ENCODE data around the gene LPP.

LPP gene

DNA sequence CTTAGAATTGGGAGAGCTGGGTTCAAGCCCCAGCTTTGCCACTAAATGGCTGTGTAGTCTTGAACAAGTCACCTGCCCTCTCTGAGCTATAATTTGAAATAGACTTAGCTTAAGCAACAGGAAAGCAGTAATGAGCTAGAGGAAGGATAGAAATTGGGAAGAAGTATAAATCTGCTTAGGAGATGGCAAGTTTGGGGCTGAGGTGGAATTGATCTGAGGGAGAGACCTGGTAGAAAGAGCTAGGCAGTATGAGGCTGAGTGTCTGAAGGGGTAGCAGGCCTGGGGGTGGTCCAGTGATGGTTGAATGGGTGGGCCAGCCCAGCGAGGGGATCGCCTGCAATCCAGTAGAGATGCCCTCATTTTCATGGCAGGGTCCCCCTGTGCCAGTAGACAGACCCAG lies 22.9 kb downstream of the LPP start:
- H3K4me1 ChIP-seq (ENCODE audit: control insufficient read depth, insufficient read depth, low read length, poor library complexity, severe bottlenecking), result peaks cover 3% of the 10 kb centered on the region
- no peak overlapping the region for H3K27ac ChIP-seq (ENCODE audit: insufficient read depth, low read length, poor library complexity, severe bottlenecking)
- H3K9me3 ChIP-seq (ENCODE audit: control insufficient read depth, low read length), result no peaks in the 10 kb centered on the region
- DNase-seq, result no peak
- no peaks in the 10 kb centered on the region for H3K36me3 ChIP-seq (ENCODE audit: control insufficient read depth, insufficient read depth, low read length)
- H3K27me3 ChIP-seq (replicated peaks; ENCODE audit: control insufficient read depth, insufficient read depth, low read length, poor library complexity, severe bottlenecking), result no peaks in the 10 kb centered on the region
- H3K4me3 ChIP-seq (ENCODE audit: insufficient read depth, low read depth, low read length, poor library complexity, severe bottlenecking), result no peak overlapping the region

GRCh38 chr3:188177721-188178120 lies 23.8 kb downstream of the LPP start:
- peaks cover 3% of the 10 kb centered on the region for H3K4me1 ChIP-seq (ENCODE audit: control insufficient read depth, insufficient read depth, low read length, poor library complexity, severe bottlenecking)
- no peak overlapping the region for H3K27ac ChIP-seq (ENCODE audit: insufficient read depth, low read length, poor library complexity, severe bottlenecking)
- H3K9me3 ChIP-seq (ENCODE audit: control insufficient read depth, low read length), result no peaks in the 10 kb centered on the region
- H3K27me3 ChIP-seq (replicated peaks; ENCODE audit: control insufficient read depth, insufficient read depth, low read length, poor library complexity, severe bottlenecking), result no peaks in the 10 kb centered on the region
- peaks cover 3% of the 10 kb centered on the region for H3K36me3 ChIP-seq (ENCODE audit: control insufficient read depth, insufficient read depth, low read length)
- DNase-seq, result no peak
- no peak overlapping the region for H3K4me3 ChIP-seq (ENCODE audit: insufficient read depth, low read depth, low read length, poor library complexity, severe bottlenecking)

DNA sequence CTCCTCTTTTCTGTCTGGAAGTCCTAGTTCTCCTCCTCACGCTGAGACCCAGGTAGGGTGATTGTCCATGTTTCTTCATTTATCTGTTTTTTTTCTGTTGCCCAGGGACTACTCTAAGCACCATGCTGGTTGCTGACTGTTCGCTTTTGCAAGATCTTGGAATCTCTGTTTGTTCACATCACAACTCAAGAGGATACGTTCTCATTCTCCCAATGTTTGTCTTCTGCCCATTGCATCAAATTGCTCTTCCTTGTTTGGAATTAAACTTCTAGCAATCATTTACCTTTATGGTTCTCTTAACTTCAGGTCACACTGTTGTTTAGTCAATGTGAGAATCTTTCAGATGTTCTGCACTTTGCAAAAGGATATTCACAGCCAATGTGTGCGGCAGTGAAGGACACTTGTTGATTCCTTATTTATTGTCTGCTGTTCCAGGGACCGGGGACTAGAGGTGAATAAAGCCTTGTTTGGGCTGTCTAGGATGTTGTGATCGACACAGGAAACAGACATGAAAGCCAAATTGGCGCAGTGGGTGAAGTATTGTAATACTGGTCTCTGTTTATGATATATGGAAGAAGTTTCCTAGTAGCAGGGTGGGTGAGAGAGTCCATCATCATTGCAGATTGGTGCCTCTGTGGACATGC lies 24.5 kb downstream of the LPP start:
- no peaks in the 10 kb centered on the region for H3K27me3 ChIP-seq (replicated peaks; ENCODE audit: control insufficient read depth, insufficient read depth, low read length, poor library complexity, severe bottlenecking)
- H3K9me3 ChIP-seq (ENCODE audit: control insufficient read depth, low read length), result no peaks in the 10 kb centered on the region
- H3K36me3 ChIP-seq (ENCODE audit: control insufficient read depth, insufficient read depth, low read length), result peaks cover 3% of the 10 kb centered on the region
- DNase-seq, result no peak
- H3K4me3 ChIP-seq (ENCODE audit: insufficient read depth, low read depth, low read length, poor library complexity, severe bottlenecking), result no peak overlapping the region
- H3K27ac ChIP-seq (ENCODE audit: insufficient read depth, low read length, poor library complexity, severe bottlenecking), result no peak overlapping the region
- H3K4me1 ChIP-seq (ENCODE audit: control insufficient read depth, insufficient read depth, low read length, poor library complexity, severe bottlenecking), result peaks cover 3% of the 10 kb centered on the region

GRCh38 chr3:188179006-188179966 lies 25.3 kb downstream of the LPP start:
- peaks cover 3% of the 10 kb centered on the region for H3K4me1 ChIP-seq (ENCODE audit: control insufficient read depth, insufficient read depth, low read length, poor library complexity, severe bottlenecking)
- no peak for DNase-seq
- no peak overlapping the region for H3K4me3 ChIP-seq (ENCODE audit: insufficient read depth, low read depth, low read length, poor library complexity, severe bottlenecking)
- no peaks in the 10 kb centered on the region for H3K27me3 ChIP-seq (replicated peaks; ENCODE audit: control insufficient read depth, insufficient read depth, low read length, poor library complexity, severe bottlenecking)
- H3K27ac ChIP-seq (ENCODE audit: insufficient read depth, low read length, poor library complexity, severe bottlenecking), result no peak overlapping the region
- peaks cover 3% of the 10 kb centered on the region for H3K36me3 ChIP-seq (ENCODE audit: control insufficient read depth, insufficient read depth, low read length)
- H3K9me3 ChIP-seq (ENCODE audit: control insufficient read depth, low read length), result no peaks in the 10 kb centered on the region

DNA sequence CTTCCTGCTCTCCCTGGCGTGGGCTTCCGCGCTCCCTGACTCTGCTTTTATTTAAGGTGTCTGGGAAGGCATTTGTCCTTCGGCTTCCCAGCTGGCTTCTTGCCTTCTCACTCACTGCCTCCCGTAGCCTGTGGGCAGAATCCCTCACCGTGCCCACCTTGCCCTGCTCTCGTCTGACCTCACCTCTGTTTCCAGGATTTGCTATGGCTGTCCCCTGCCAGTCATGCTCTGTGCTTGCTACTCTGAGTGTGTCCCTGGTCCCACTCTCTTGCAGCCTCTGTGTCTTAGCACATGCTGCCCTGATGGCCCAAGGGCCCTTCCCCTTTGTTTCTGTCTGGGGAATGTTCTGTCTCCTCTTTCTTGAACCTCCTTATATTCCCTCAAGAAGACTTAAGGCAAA lies 26.2 kb downstream of the LPP start:
- Histone ChIP-seq H3K27ac (ENCODE audit: insufficient read depth, low read length, poor library complexity, severe bottlenecking) (no peak overlapping the region), H3K36me3 (ENCODE audit: control insufficient read depth, insufficient read depth, low read length) (peaks cover 3% of the 10 kb centered on the region), H3K4me3 (ENCODE audit: insufficient read depth, low read depth, low read length, poor library complexity, severe bottlenecking) (no peak overlapping the region), H3K4me1 (ENCODE audit: control insufficient read depth, insufficient read depth, low read length, poor library complexity, severe bottlenecking) (peaks cover 1% of the 10 kb centered on the region), H3K27me3 (replicated peaks; ENCODE audit: control insufficient read depth, insufficient read depth, low read length, poor library complexity, severe bottlenecking) (no peaks in the 10 kb centered on the region), H3K9me3 (ENCODE audit: control insufficient read depth, low read length) (no peaks in the 10 kb centered on the region)
- no peak for DNase-seq

DNA sequence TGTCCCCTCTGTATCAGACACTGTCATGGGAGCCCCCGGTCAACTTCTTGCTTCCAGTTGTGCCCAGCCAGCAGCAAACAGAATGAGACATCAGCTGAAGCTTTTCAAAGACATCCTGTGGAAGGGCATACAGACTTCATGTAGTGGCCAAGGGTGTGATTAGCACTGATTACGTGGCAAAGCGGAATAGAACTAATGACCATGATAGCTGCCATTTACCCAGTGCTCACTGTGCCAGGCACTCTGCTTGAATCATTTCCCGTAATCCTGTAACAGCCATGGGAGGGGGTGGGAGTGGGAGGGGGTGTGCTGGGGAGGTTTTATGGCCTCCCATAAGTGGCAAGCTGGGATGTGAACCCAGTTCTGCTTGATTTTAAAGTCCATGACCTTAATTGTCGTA lies 29.5 kb downstream of the LPP start:
- DNase-seq, result no peak
- Histone ChIP-seq H3K9me3 (ENCODE audit: control insufficient read depth, low read length) (no peaks in the 10 kb centered on the region), H3K4me1 (ENCODE audit: control insufficient read depth, insufficient read depth, low read length, poor library complexity, severe bottlenecking) (no peaks in the 10 kb centered on the region), H3K27me3 (replicated peaks; ENCODE audit: control insufficient read depth, insufficient read depth, low read length, poor library complexity, severe bottlenecking) (no peaks in the 10 kb centered on the region), H3K4me3 (ENCODE audit: insufficient read depth, low read depth, low read length, poor library complexity, severe bottlenecking) (no peak overlapping the region), H3K36me3 (ENCODE audit: control insufficient read depth, insufficient read depth, low read length) (peaks cover 3% of the 10 kb centered on the region), H3K27ac (ENCODE audit: insufficient read depth, low read length, poor library complexity, severe bottlenecking) (no peak overlapping the region)

GRCh38 chr3:188184160-188184559 lies 30.2 kb downstream of the LPP start:
- no peak for DNase-seq
- no peak overlapping the region for H3K27ac ChIP-seq (ENCODE audit: insufficient read depth, low read length, poor library complexity, severe bottlenecking)
- H3K9me3 ChIP-seq (ENCODE audit: control insufficient read depth, low read length), result no peaks in the 10 kb centered on the region
- peaks cover 3% of the 10 kb centered on the region for H3K36me3 ChIP-seq (ENCODE audit: control insufficient read depth, insufficient read depth, low read length)
- H3K27me3 ChIP-seq (replicated peaks; ENCODE audit: control insufficient read depth, insufficient read depth, low read length, poor library complexity, severe bottlenecking), result no peaks in the 10 kb centered on the region
- H3K4me1 ChIP-seq (ENCODE audit: control insufficient read depth, insufficient read depth, low read length, poor library complexity, severe bottlenecking), result no peaks in the 10 kb centered on the region
- no peak overlapping the region for H3K4me3 ChIP-seq (ENCODE audit: insufficient read depth, low read depth, low read length, poor library complexity, severe bottlenecking)

DNA sequence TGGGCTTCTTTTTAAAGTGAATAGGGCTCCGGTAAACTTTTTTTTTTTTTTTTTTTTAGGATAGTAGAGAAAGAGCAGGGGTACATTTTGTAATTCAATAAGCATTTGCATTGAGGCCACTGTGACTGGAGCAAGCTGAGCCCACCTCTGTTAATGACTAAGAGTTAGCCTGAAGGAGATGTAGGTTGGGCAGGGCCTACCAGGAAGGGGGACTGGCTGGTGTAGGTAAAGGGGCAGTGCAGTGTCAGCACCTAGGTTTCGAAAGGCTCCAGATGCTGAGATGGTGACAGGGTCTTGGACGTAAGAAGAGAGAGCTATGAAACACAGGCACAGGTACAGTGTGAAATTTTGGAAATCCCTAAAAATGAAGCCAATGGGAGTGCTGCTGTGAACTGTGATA lies 30.7 kb downstream of the LPP start:
- no peak for DNase-seq
- Histone ChIP-seq H3K4me1 (ENCODE audit: control insufficient read depth, insufficient read depth, low read length, poor library complexity, severe bottlenecking) (no peaks in the 10 kb centered on the region), H3K4me3 (ENCODE audit: insufficient read depth, low read depth, low read length, poor library complexity, severe bottlenecking) (no peak overlapping the region), H3K27me3 (replicated peaks; ENCODE audit: control insufficient read depth, insufficient read depth, low read length, poor library complexity, severe bottlenecking) (no peaks in the 10 kb centered on the region), H3K36me3 (ENCODE audit: control insufficient read depth, insufficient read depth, low read length) (peaks cover 3% of the 10 kb centered on the region), H3K9me3 (ENCODE audit: control insufficient read depth, low read length) (no peaks in the 10 kb centered on the region), H3K27ac (ENCODE audit: insufficient read depth, low read length, poor library complexity, severe bottlenecking) (no peak overlapping the region)

DNA sequence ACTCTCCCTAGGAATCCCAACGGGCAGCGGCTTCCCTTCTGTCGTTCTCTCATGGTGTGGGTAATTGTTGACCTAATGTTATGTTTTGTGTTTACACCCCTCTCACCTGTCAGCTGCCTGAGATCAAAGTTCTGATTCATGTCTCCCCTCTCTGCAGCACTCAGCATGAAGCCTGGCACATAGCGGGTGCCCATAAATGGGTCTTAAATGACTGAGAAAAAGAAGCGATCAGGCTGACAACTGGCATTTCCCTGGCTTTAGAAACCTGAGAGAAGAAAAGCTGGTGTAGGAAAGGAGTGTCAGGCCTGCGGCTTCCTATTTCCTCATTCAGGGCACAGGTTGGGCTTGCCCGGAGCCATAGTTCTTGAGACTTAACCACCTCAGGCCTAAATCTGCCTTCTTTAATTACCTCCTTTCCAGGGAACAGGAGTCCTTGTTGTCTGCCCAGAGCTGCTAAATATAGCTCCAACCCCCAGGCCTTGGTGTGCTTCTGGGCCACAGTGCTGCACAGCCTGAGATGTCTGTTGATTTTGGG lies 31.8 kb downstream of the LPP start:
- no peak overlapping the region for H3K4me3 ChIP-seq (ENCODE audit: insufficient read depth, low read depth, low read length, poor library complexity, severe bottlenecking)
- H3K27ac ChIP-seq (ENCODE audit: insufficient read depth, low read length, poor library complexity, severe bottlenecking), result no peak overlapping the region
- H3K27me3 ChIP-seq (replicated peaks; ENCODE audit: control insufficient read depth, insufficient read depth, low read length, poor library complexity, severe bottlenecking), result no peaks in the 10 kb centered on the region
- H3K9me3 ChIP-seq (ENCODE audit: control insufficient read depth, low read length), result no peaks in the 10 kb centered on the region
- peaks cover 3% of the 10 kb centered on the region for H3K36me3 ChIP-seq (ENCODE audit: control insufficient read depth, insufficient read depth, low read length)
- no peak for DNase-seq
- H3K4me1 ChIP-seq (ENCODE audit: control insufficient read depth, insufficient read depth, low read length, poor library complexity, severe bottlenecking), result no peaks in the 10 kb centered on the region

DNA sequence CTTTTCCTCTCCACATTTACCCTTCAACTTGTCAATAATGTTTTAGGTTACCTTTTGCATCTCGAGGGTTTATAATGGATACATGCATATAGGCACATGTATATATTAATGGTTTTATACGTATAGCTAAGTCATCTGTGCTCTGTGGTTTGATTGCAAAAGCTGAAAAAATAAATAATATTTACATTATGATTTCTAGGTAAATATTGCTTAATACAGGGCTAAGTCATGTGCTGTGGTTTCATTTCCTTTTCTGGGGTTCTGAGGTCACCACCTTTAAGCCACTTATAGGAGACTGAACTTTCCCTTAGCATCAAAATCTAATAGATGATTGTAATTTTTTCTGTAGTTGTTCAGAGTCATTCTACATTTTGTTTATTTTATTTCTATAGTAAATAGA lies 33.1 kb downstream of the LPP start:
- DNase-seq, result no peak
- no peak overlapping the region for H3K27ac ChIP-seq (ENCODE audit: insufficient read depth, low read length, poor library complexity, severe bottlenecking)
- H3K4me1 ChIP-seq (ENCODE audit: control insufficient read depth, insufficient read depth, low read length, poor library complexity, severe bottlenecking), result no peaks in the 10 kb centered on the region
- H3K27me3 ChIP-seq (replicated peaks; ENCODE audit: control insufficient read depth, insufficient read depth, low read length, poor library complexity, severe bottlenecking), result no peaks in the 10 kb centered on the region
- H3K4me3 ChIP-seq (ENCODE audit: insufficient read depth, low read depth, low read length, poor library complexity, severe bottlenecking), result no peak overlapping the region
- H3K36me3 ChIP-seq (ENCODE audit: control insufficient read depth, insufficient read depth, low read length), result peaks cover 3% of the 10 kb centered on the region
- H3K9me3 ChIP-seq (ENCODE audit: control insufficient read depth, low read length), result no peaks in the 10 kb centered on the region
